Muscle layer of colon (tissue), 2 donors: Measurements from ENCODE around the gene RAMP3.

Experiments
- H3K27ac ChIP-seq: one replicate; pipeline ENCODE4 v1.7.0; 2013; ENCODE audit warnings: low read depth, mild to moderate bottlenecking, low read length, moderate library complexity
- H3K27me3 ChIP-seq, 2 donors: one replicate each; pipeline ENCODE4 v1.7.0; 2013; ENCODE audit warnings: low read length in 2 of 2, mild to moderate bottlenecking in 2 of 2; ENCODE audit not compliant: insufficient read depth in 2 of 2, control insufficient read depth in 1 of 2
- H3K36me3 ChIP-seq: one replicate; pipeline ENCODE4 v1.7.0; 2013; ENCODE audit warnings: mild to moderate bottlenecking, low read length; ENCODE audit not compliant: insufficient read depth
- H3K4me1 ChIP-seq: one replicate; pipeline ENCODE4 v1.7.0; 2013; ENCODE audit warnings: mild to moderate bottlenecking, low read length; ENCODE audit not compliant: insufficient read depth
- H3K4me3 ChIP-seq, 2 donors: one replicate each; pipeline ENCODE4 v1.7.0; 2013; ENCODE audit warnings: low read length in 2 of 2, low read depth in 1 of 2, mild to moderate bottlenecking in 1 of 2, moderate library complexity in 1 of 2
- H3K9ac ChIP-seq: one replicate; pipeline ENCODE4 v1.7.0; 2013; ENCODE audit warnings: low read length
- H3K9me3 ChIP-seq: one replicate; pipeline ENCODE4 v1.7.0; 2013; ENCODE audit warnings: mild to moderate bottlenecking, low read length
- donor health status: abdominal sarcoma.
- donor health status: Adenocarcinoma of cecum.

Gene RAMP3

DNA sequence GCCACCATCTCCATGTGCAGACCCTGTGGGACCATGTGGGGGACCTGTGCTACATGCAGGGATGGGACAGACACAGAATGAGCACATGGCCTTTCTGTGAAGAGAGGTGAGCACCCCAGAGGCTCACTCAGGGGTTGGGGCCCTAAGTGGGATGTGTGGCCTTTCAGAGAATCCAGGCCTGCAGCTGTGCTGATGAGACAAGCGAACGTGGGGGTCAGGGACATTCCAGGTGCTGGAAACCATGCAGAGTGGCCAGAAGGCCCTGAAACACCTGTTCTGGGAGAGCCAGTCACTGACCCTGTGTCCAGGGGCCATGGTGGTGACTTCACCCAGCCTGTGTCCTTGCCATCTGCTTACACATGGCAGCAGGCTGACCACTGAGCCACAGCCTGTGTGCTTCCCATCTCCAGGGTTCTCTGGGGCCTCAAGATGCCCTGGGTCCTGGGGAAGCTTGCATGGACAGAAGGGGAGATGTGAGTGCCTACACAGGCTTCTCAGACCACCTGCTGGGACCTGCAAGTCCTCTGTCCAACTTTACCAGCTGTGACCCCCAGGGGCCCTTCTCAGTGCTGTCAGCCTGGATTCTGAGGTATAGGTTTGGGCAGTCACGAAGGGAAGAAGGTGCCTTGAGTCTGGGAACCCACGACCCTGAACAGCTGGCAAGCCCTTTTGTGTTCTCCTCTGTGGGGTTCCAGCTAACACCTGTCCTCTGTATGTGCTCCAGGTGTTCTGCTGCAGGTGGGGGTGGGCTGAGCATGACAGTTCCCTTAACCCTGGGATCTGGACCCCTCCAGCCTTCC lies 17.6 kb downstream of the RAMP3 start:
- H3K9ac ChIP-seq: no peak overlapping the region
- no peaks in the 10 kb centered on the region for H3K36me3 ChIP-seq
- no peaks in the 10 kb centered on the region for H3K4me1 ChIP-seq
- no peak overlapping the region for H3K4me3 ChIP-seq
- no peaks in the 10 kb centered on the region for H3K27me3 ChIP-seq
- no peak overlapping the region for H3K27ac ChIP-seq
- no peaks in the 10 kb centered on the region for H3K9me3 ChIP-seq

DNA sequence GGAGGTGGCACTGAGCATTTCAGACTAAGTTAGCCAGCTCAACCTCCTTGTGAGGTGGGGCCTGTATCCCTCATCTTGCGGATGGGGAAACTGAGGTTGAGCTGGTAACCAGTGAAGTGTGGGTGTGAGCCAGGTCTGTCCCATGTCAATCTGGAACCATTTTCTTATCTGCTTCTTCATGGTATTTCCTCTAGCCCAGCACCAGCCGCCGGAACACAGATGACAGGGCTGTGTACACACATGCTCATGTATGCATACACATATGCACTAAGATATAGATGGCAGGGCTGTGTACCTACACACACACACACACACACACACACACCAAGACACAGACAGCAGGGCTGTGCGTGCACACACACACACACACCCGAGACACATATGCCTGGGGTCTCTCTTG lies 18.5 kb downstream of the RAMP3 start:
- Histone ChIP-seq H3K4me1 (no peaks in the 10 kb centered on the region), H3K4me3 (no peak overlapping the region), H3K9ac (no peak overlapping the region), H3K27ac (no peak overlapping the region), H3K36me3 (no peaks in the 10 kb centered on the region), H3K27me3 (no peaks in the 10 kb centered on the region), H3K9me3 (no peaks in the 10 kb centered on the region)

DNA sequence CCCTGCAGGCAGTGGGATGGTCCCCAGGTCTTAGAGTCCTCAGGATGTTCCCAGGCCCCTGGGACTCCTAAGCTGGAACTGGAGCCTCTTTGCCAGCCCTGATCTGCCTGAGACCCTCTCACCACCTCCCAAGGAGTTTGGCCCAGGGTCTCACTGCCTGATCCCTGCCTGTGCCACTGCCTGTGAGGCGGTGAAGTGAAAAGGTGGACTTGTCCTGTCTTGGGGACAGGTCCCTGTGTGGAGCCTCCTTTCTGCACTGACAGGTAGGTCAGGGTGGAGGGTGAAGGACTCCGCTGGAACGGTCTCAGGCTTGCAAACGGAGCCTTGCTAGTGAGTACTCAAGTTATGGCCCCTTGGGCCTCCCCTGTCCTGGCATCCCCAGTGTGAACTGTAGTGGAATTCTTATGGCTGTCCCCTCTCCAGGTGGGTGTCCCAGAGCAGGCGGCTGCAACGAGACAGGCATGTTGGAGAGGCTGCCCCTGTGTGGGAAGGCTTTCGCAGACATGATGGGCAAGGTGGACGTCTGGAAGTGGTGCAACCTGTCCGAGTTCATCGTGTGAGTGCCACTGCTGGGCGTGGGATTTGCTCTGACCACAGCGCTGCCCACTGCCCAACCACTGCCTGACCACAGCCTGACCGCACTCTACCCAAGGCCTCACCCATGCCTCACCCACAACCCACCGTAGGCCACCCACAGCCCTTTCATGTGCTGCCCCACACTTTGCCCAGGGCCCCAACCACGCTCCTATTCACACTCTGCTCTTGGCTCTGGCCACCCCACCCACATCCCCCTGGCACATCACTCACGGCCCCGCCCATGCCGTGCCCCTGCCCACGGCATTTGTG lies 19.5 kb downstream of the RAMP3 start:
- H3K4me3 ChIP-seq: no peak overlapping the region
- no peaks in the 10 kb centered on the region for H3K9me3 ChIP-seq
- no peaks in the 10 kb centered on the region for H3K36me3 ChIP-seq
- no peak overlapping the region for H3K9ac ChIP-seq
- no peaks in the 10 kb centered on the region for H3K4me1 ChIP-seq
- no peaks in the 10 kb centered on the region for H3K27me3 ChIP-seq
- no peak overlapping the region for H3K27ac ChIP-seq

DNA sequence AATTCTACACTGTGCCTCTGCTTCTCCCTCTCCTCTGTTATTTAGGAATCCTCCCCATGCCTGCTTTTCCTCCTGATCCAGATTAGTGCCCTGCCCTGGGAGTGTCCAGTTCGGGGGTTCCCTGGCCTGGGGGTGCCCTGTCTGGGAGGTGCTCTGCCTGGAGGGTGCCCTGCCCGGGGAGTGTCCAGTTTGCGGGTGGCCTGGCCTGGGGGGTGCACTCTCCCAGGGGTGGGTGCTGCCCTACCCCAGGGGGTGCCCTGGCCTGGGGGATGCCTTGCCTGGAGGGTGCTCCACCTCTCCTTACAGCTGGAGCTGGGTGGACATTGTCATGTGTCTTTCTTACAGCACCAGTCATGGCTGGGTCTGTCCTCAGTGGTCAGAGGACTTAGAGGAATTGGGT lies 20.2 kb downstream of the RAMP3 start:
- Histone ChIP-seq H3K4me3 (no peak overlapping the region), H3K9me3 (no peaks in the 10 kb centered on the region), H3K4me1 (no peaks in the 10 kb centered on the region), H3K27ac (no peak overlapping the region), H3K27me3 (no peaks in the 10 kb centered on the region), H3K36me3 (no peaks in the 10 kb centered on the region), H3K9ac (no peak overlapping the region)

DNA sequence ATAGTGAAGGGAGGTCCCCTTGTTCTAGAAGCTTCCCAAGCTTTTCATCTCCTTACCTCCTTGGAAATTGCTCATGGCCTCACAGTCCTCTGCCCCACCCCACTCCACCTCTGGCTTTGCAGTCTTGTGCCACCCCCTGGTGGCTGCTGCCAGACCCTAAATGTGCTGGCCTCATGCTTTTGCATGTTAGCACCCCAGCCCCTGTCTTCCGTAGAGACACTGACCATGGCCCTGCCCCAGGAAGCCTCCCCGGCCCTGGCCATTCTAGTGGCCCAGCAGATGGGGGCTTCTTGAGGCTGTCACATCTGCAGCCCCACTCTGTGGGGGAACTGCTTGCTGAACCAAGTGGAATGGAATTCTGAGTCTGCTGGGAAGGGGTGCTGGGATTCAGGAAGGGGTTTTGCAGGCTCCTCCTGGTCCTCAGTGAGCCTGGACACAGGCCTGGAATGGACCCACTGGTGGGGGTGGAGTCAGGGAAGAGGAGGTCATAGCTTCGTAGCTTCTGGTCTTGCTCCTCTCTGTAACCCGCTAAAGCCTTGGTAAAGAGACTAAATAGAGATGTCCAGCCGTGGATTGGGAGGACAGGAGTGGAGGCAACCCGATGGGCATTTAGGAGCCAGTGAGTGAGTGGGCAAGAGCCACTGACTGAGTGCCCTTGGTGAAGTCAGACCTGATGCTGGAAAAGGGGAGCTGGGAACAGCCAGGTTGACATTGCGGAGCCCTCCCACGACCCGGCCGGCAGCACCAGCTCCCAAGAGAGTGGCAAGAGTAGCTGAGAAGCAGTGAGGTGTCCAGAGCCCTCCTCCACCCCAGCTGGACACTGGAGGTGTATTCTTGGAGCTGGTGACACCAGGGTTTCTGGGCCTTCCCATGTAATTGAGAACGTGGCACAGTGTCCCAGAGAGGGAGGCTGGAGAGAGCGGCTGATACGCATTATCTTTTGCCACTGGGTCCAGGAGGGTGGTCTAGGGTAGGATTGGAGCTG lies 20.9 kb downstream of the RAMP3 start:
- Histone ChIP-seq H3K36me3 (no peaks in the 10 kb centered on the region), H3K27ac (no peak overlapping the region), H3K9ac (no peak overlapping the region), H3K27me3 (no peaks in the 10 kb centered on the region), H3K9me3 (no peaks in the 10 kb centered on the region), H3K4me3 (no peak overlapping the region), H3K4me1 (no peaks in the 10 kb centered on the region)

DNA sequence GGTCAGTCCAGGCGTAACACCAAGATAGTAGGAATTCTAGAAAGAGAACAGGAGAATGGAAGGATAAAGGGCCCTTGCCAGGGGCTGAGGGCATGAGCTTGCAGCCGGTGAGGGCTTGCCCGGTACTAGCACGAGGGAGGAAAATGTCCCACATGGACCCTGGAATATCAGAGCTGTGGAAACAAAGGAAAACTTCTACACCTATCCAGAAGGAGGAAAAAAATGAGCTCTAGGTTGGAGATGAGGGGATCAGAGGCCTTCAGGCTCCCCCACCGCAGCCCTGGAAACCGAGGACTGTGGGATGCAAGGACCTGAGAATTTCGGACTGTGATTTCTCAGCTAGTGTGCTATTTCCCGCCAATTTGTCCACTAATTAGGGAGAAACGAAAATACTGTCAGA lies 22.1 kb downstream of the RAMP3 start:
- Histone ChIP-seq H3K4me1 (no peaks in the 10 kb centered on the region), H3K27ac (no peak overlapping the region), H3K27me3 (no peaks in the 10 kb centered on the region), H3K36me3 (no peaks in the 10 kb centered on the region), H3K9ac (no peak overlapping the region), H3K4me3 (no peak overlapping the region), H3K9me3 (no peaks in the 10 kb centered on the region)

DNA sequence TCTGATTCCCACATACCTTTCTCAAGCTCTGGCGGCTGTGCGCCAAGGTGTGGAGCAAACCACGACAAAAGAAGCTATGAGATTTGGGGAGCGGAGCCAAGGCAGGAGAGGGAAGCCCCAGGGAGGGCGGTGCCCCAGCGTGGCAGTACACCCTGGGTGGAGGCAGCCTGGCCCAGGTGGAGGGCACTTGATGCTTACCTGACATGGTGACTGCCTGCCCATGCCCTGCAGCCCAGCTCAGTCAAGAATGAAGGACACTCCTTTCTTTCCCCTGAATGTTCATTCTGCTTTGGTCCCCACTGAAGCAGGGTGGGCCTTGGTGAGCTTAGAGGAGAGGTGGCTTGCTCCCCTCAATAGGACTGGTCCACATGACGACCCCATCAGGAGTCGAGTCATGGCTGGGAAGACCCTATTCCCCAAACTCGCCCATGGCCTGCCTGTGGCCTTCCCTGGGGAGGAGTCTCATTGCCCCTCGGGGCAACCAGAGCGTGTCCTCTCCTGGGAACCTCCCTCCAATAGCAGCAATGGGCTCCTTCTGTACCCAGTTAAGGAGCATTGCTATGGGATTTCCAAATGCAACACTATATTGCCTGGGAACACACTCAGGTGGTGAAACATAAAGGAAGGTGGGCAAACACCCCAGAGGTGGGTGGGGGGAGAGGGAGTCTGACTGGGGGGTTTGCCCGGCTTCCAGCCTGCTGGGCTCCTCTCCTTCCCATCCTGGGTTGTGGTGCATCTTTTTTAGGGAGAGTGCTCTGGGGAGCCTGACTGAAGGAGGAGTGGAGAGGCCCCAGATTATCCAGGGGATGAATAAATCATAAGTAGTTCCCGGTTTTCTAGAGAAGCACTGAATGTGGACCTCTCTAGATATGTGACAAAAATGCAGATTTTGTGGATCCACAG lies 22.7 kb downstream of the RAMP3 start:
- no peaks in the 10 kb centered on the region for H3K4me1 ChIP-seq
- H3K9me3 ChIP-seq: no peaks in the 10 kb centered on the region
- no peaks in the 10 kb centered on the region for H3K27me3 ChIP-seq
- no peak overlapping the region for H3K9ac ChIP-seq
- H3K36me3 ChIP-seq: no peaks in the 10 kb centered on the region
- H3K27ac ChIP-seq: no peak overlapping the region
- H3K4me3 ChIP-seq: no peak overlapping the region

DNA sequence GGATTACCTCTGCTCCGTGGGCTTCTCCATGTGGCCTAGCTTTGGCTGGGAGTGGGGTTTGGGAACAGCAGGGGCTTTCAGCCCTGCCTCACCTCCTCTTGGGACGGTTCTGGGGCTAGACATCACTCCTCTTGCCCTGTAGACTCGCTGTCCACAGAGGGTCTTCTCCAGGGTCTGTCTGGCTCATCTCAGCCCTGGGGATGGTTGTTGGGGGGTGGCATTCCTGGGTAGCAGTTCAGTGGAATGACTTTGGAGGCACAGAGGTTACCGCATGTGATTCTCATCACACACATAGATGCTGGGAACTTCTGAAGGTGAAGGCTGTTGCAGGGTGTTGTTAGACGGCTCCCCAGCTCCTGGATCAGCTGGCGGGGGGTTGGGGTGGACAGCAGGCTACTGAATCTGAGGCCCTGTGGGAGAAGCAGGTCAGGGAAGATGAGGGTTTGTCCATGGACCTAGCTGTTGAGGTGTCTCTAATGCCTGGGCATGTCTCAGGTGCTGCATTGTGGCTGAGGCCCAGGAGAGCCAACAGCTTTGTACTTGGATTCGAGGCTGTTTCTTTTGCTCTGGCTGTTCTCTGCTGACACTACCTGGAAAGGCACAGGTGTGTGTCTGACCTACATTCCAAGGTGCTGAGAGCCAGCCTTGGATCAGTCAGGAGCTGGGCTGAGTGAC lies 23.8 kb downstream of the RAMP3 start:
- no peaks in the 10 kb centered on the region for H3K36me3 ChIP-seq
- H3K4me3 ChIP-seq: no peak overlapping the region
- no peak overlapping the region for H3K9ac ChIP-seq
- no peak overlapping the region for H3K27ac ChIP-seq
- H3K4me1 ChIP-seq: no peaks in the 10 kb centered on the region
- H3K9me3 ChIP-seq: no peaks in the 10 kb centered on the region
- H3K27me3 ChIP-seq: no peaks in the 10 kb centered on the region

DNA sequence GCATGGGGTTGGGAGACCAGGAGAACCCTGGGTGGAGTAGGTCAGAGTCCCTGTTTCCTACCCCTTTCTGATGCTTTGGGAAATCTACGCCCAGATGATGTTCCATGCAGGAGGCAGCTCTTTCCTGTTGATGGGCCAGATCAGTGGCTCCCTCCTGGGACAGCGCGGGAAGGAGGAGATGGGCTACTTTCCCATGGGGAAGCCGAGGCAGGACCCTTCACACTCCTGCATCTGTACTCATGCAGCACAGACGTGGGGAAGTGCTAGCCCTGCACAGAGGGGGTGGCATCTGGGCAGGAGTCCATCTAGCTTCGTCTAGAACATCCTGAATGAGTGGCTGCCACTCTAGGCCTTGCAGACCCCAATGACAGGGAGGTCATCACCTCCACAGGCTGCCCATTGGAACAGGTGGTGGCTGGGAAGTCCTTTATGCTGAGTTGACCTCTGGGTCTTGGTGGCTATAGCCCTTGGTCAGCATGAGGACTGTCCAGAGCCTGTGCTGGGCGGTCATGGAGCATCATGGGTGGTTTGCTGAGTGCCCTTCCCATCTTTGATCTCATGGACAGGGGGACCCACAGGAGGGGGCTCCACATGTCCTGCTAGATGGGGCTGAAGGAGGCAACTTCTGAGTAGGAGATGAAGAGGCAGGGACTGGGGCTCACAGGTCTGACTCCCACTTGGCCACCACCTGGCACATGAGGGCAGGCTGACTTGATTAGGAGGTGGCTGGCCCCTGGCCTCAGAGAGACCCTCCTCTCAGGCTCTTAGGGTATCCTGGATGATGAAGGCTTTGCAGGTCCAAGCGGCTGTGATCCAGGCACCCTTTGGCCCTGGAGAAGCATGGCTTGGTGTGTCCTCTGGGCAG lies 24.6 kb downstream of the RAMP3 start:
- H3K9ac ChIP-seq: no peak overlapping the region
- H3K4me3 ChIP-seq: no peak overlapping the region
- no peaks in the 10 kb centered on the region for H3K27me3 ChIP-seq

More for the DNA sequence above, 24.6 kb downstream of the RAMP3 start:
- Histone ChIP-seq H3K9me3 (no peaks in the 10 kb centered on the region), H3K36me3 (no peaks in the 10 kb centered on the region), H3K27ac (no peak overlapping the region), H3K4me1 (no peaks in the 10 kb centered on the region)
